H1 (cell line): ENCODE results near the gene ABL2. TPM values are rescaled to one million over a fixed set of nuclear protein-coding genes. Genes with fewer than 3 reads are reported as not detected.

ENCODE experiments used
- CHD1 ChIP-seq: IDR thresholded peaks from 2 replicates; pipeline ENCODE4 v1.6.1; 2012; ENCODE audit warnings: low read depth, low read length, improper control_type of control experiment
- CHD7 ChIP-seq: fragments of 300-600 bp; sonication (generic); IDR thresholded peaks from 2 replicates; pipeline ENCODE4 v1.7.1; 2012; ENCODE audit warnings: low read length, moderate library complexity, mild to moderate bottlenecking, inconsistent platforms; ENCODE audit not compliant: insufficient replicate concordance
- E2F6 ChIP-seq: IDR thresholded peaks from 2 replicates; pipeline ENCODE4 v1.6.1; 2012; ENCODE audit warnings: inconsistent platforms
- GABPA ChIP-seq: IDR thresholded peaks from 2 replicates; pipeline ENCODE4 v1.6.1; 2011; ENCODE audit warnings: mild to moderate bottlenecking, low read length, moderate library complexity, borderline replicate concordance; ENCODE audit not compliant: insufficient read depth
- HDAC2 ChIP-seq, 2 experiments: fragments of 300-600 bp in 1 of 2; sonication (generic) in 1 of 2; IDR thresholded peaks; 2 replicates each; pipeline ENCODE4 v1.6.1; 2011 to 2012; ENCODE audit warnings: low read depth in 2 of 2, low read length in 2 of 2, mild to moderate bottlenecking in 2 of 2, moderate library complexity in 2 of 2, borderline replicate concordance in 1 of 2, inconsistent platforms in 1 of 2
- KDM1A ChIP-seq: fragments of 200-600, 300-600 bp; sonication (generic); IDR thresholded peaks from 2 replicates; pipeline ENCODE4 v1.7.1; 2016; ENCODE audit warnings: mild to moderate bottlenecking, low read length, borderline replicate concordance
- MAFK ChIP-seq: IDR thresholded peaks from 2 replicates; pipeline ENCODE4 v1.6.1; 2012; ENCODE audit warnings: low read depth, mild to moderate bottlenecking, improper control_type of control experiment, low read length
- RBBP5 ChIP-seq: IDR thresholded peaks from 2 replicates; pipeline ENCODE4 v1.7.1; 2012; ENCODE audit warnings: low read depth, mild to moderate bottlenecking, inconsistent platforms, low read length, moderate library complexity, borderline replicate concordance
- SRF ChIP-seq: IDR thresholded peaks from 2 replicates; pipeline ENCODE4 v1.6.1; 2011; ENCODE audit warnings: mild to moderate bottlenecking, low read depth, low read length, moderate library complexity
- TAF1 ChIP-seq: IDR thresholded peaks from 2 replicates; pipeline ENCODE4 v1.6.1; 2011; ENCODE audit warnings: mild to moderate bottlenecking, low read depth, low read length
- ZNF274 ChIP-seq: IDR thresholded peaks from 2 replicates; pipeline ENCODE4 v1.7.0; 2012; ENCODE audit warnings: low read length, borderline replicate concordance; ENCODE audit errors: extremely low read depth
- polyA plus RNA-seq, 7 experiments: library from polyadenylated mRNA; depleted of rRNA in 3 of 7; stranded (reverse) in 5 of 7; unstranded in 2 of 7; fragments of >200 nt in 5 of 7; fragments of 200-250 nt in 2 of 7; gene quantifications; 1 replicate in 5 of 7; 2 replicates in 1 of 7; 4 replicates in 1 of 7; pipeline versions ENCODE4 v1.2.1 to v1.2.3, GENCODE V29; 2011 to 2013; ENCODE audit warnings: missing spikeins in 2 of 7, mixed read lengths in 2 of 7
- total RNA-seq: library from RNA; stranded (reverse); fragmentation: NEBNext Ultra II Directional; extraction: Animal tissue kit (Norgen Biotek cat#: 25700); gene quantifications from 2 replicates; pipeline ENCODE4 v1.2.1, GENCODE V29; 2021

Gene ABL2
- total and polyA plus RNA-seq, 2 of the 8 experiments (the other 6 are each of a cell fraction or from before 2014, with no cell fraction given) = 4.5 to 19.1 TPM

- TF ChIP-seq CHD7 (no peak), RBBP5 (no peak), SRF (no peak), MAFK (no peak), GABPA (no peak), ZNF274 (no peak), HDAC2 (IDR thresholded peaks at IDR 0.05; ENCODE audit: borderline replicate concordance in 1 of 2, low read depth in 2 of 2, low read length in 2 of 2) (no peak), KDM1A (no peak), TAF1 (no peak), E2F6 (no peak), CHD1 (no peak)
These were observed 38.6 kb downstream of the ABL2 start (continued) for GRCh38 chr1:179190861-179191260.
